Activated B cell treated with CpG ODN at 0.5 μM for 24 hours (primary cell): ENCODE measurements around the gene SLC34A2. TPM values are rescaled to one million over a fixed set of nuclear protein-coding genes. Genes with fewer than 3 reads are reported as not detected.

Source experiments
- ATAC-seq: fragments of 200-7000 bp; cut with Tn5 transposase; one replicate; pipeline ENCODE4 v1.10.0; 2021; ENCODE audit warnings: low read depth, mild to moderate bottlenecking, moderate library complexity
- CTCF ChIA-PET: fragments of 350-600 bp; sonication (Branson Sonifier 250); formaldehyde crosslinking; loops from one replicate; lab custom pipeline; 2021; ENCODE audit warnings: antibody characterized with exemption; lab: Charles Lee
- POLR2A ChIA-PET: fragments of 350-600 bp; sonication (Branson Sonifier 250); formaldehyde crosslinking; loops from one replicate; lab custom pipeline; 2021; ENCODE audit warnings: antibody characterized with exemption; lab: Charles Lee
- DNase-seq: peaks from one replicate; pipeline ENCODE4 v3.0.0; 2022
- H3K27ac Mint-ChIP-seq: one replicate; pipeline ENCODE4 v1.8.0; 2020; ENCODE audit warnings: mixed read lengths
- H3K27me3 Mint-ChIP-seq: one replicate; pipeline ENCODE4 v1.8.0; 2021; ENCODE audit warnings: mixed read lengths
- H3K36me3 Mint-ChIP-seq: one replicate; pipeline ENCODE4 v1.8.0; 2021; ENCODE audit warnings: low read depth, mixed read lengths
- H3K4me1 Mint-ChIP-seq: one replicate; pipeline ENCODE4 v1.8.0; 2021; ENCODE audit warnings: mixed read lengths
- H3K4me3 Mint-ChIP-seq: one replicate; pipeline ENCODE4 v1.8.0; 2020; ENCODE audit warnings: mild to moderate bottlenecking, mixed read lengths
- H3K9me3 Mint-ChIP-seq: one replicate; pipeline ENCODE4 v1.8.0; 2020; ENCODE audit warnings: mixed read lengths
- intact Hi-C: fragments of 100-400 bp; cut with micrococcal nuclease; formaldehyde crosslinking; loops from one replicate; pipeline ENCODE4 v1.15.1; 2024
- total RNA-seq: library from RNA; stranded (reverse); gene quantifications from 2 replicates; pipeline ENCODE4 v1.2.3, GENCODE V29; 2022
- TF ChIP-seq, protein P1 (sequence below): fragments of 200-600 bp; IDR thresholded peaks from one replicate; pipeline ENCODE4 v1.8.0; 2022; ENCODE audit warnings: antibody characterized with exemption, mild to moderate bottlenecking

SLC34A2 gene
- total RNA-seq, 1 donor from 2014 or later: not detected

DNA sequence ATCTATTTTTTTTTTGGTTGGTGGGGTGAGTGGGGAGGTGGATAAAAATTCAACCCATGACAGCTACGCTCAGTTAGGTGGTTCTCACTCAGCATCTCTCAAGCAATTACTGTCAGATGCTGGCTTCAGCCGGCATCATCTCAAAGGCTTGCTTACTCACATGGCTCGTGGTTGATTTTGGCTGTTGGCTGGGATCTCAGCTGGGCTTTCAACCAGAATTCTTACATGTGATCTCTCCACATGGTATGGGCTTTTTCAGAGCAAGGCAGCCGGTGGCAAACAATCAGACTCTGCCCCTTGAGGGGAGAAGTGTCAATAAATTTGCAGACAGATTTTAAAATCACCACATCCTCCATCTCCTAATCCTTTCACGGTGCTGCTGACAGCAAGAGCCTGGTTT is 47.2 kb downstream of the SLC34A2 start:
- Mint-ChIP-seq H3K9me3 (no peaks in the 10 kb centered on the region), H3K27ac (no peak overlapping the region), H3K4me1 (no peaks in the 10 kb centered on the region), H3K4me3 (no peak overlapping the region), H3K36me3 (no peaks in the 10 kb centered on the region), H3K27me3 (no peaks in the 10 kb centered on the region)
- ATAC-seq (no peak), DNase-seq (no peak)
- POLR2A ChIA-PET: no interaction called here
- intact Hi-C loops: no loop called here
- CTCF ChIA-PET: no interaction called here
- TF ChIP-seq, protein P1, sequence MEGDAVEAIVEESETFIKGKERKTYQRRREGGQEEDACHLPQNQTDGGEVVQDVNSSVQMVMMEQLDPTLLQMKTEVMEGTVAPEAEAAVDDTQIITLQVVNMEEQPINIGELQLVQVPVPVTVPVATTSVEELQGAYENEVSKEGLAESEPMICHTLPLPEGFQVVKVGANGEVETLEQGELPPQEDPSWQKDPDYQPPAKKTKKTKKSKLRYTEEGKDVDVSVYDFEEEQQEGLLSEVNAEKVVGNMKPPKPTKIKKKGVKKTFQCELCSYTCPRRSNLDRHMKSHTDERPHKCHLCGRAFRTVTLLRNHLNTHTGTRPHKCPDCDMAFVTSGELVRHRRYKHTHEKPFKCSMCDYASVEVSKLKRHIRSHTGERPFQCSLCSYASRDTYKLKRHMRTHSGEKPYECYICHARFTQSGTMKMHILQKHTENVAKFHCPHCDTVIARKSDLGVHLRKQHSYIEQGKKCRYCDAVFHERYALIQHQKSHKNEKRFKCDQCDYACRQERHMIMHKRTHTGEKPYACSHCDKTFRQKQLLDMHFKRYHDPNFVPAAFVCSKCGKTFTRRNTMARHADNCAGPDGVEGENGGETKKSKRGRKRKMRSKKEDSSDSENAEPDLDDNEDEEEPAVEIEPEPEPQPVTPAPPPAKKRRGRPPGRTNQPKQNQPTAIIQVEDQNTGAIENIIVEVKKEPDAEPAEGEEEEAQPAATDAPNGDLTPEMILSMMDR: no peak

GRCh38 chr4:25703731-25704388 is 48.2 kb downstream of the SLC34A2 start:
- ChIA-PET POLR2A (no interaction called here), CTCF (no interaction called here)
- Mint-ChIP-seq H3K27me3 (no peaks in the 10 kb centered on the region), H3K4me1 (no peaks in the 10 kb centered on the region), H3K9me3 (no peaks in the 10 kb centered on the region), H3K27ac (no peak overlapping the region), H3K4me3 (no peak overlapping the region), H3K36me3 (no peaks in the 10 kb centered on the region)
- intact Hi-C loops: no loop called here
- ATAC-seq (no peak), DNase-seq (no peak)
- TF ChIP-seq, protein P1: no peak

- no peaks in the 10 kb centered on the region for H3K4me1 Mint-ChIP-seq
- intact Hi-C loops: no loop called here
- H3K27me3 Mint-ChIP-seq: no peaks in the 10 kb centered on the region
- DNase-seq (no peak), ATAC-seq (no peak)
- H3K9me3 Mint-ChIP-seq: peaks cover 3% of the 10 kb centered on the region
- no peak overlapping the region for H3K4me3 Mint-ChIP-seq
- ChIA-PET CTCF (no interaction called here), POLR2A (no interaction called here)
- no peak overlapping the region for H3K27ac Mint-ChIP-seq
- TF ChIP-seq, protein P1: no peak
- H3K36me3 Mint-ChIP-seq: no peaks in the 10 kb centered on the region
These were observed 48.9 kb downstream of the SLC34A2 start for GRCh38 chr4:25704516-25704915.

DNA sequence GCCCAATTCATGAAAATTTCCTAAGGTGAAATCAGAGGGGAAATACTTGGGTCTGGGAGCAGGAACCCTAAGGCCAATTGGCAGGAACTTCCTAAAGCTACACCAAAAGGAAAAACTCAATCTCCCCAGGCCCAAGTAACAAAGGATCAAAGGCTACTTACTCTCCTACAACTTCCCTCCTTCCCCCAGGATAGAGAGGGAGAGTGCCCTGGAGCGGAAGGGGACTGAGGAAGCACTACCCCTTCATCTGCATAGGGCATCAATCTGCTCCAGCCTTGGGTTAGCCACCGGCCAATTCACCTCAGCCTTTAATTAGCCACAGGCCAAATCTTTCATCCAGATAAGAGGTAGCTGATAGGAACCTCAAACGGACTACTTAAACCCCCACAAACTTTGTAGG is 55.0 kb downstream of the SLC34A2 start:
- H3K27ac Mint-ChIP-seq: no peak overlapping the region
- H3K36me3 Mint-ChIP-seq: peaks cover 8% of the 10 kb centered on the region
- TF ChIP-seq, protein P1: no peak
- peaks cover 3% of the 10 kb centered on the region for H3K9me3 Mint-ChIP-seq
- H3K4me1 Mint-ChIP-seq: no peaks in the 10 kb centered on the region
- intact Hi-C loops: no loop called here
- ATAC-seq: no peak
- ChIA-PET CTCF (no interaction called here), POLR2A (no interaction called here)
- H3K27me3 Mint-ChIP-seq: no peaks in the 10 kb centered on the region
- no peak overlapping the region for H3K4me3 Mint-ChIP-seq
- DNase-seq: no peak

GRCh38 chr4:25712611-25713010 is 57.0 kb downstream of the SLC34A2 start:
- ATAC-seq (no peak), DNase-seq (no peak)
- TF ChIP-seq, protein P1: no peak
- intact Hi-C loops: no loop called here
- Mint-ChIP-seq H3K4me1 (no peaks in the 10 kb centered on the region), H3K36me3 (peaks cover 8% of the 10 kb centered on the region), H3K27ac (no peak overlapping the region), H3K9me3 (peaks cover 3% of the 10 kb centered on the region), H3K4me3 (no peak overlapping the region), H3K27me3 (no peaks in the 10 kb centered on the region)
- ChIA-PET CTCF (no interaction called here), POLR2A (no interaction called here)
